HCT116 (cell line): ENCODE results near the gene PRELP. TPM values are rescaled to one million over a fixed set of nuclear protein-coding genes. Genes with fewer than 3 reads are reported as not detected.

ENCODE experiments used
- ATAC-seq: fragments of 200-7000 bp; cut with Tn5 transposase; 2 replicates; pipeline ENCODE4 v1.9.1; 2020; ENCODE audit warnings: mild to moderate bottlenecking, moderate library complexity
- BruUV-seq: library from RNA; stranded (reverse); fragments of 400-500 nt; replicated peaks from 2 replicates; lab custom pipeline; 2021; lab: Mats Ljungman, UMichigan
- CTCF ChIA-PET: fragments of 300-600 bp; sonication (Branson Sonifier 250); formaldehyde crosslinking; loops from one replicate; lab custom pipeline; 2021; ENCODE audit warnings: antibody characterized with exemption; lab: Charles Lee
- POLR2A ChIA-PET: fragments of 300-600, 350-600 bp; sonication (Branson Sonifier 250); formaldehyde crosslinking; loops from one replicate; lab custom pipeline; 2021; ENCODE audit warnings: antibody characterized with exemption; lab: Charles Lee
- RAD21 ChIA-PET, 2 experiments: fragments of 300-600 bp; sonication (Branson Sonifier 250); formaldehyde crosslinking; loops; one replicate each; lab custom pipeline; 2023; ENCODE audit warnings: low total read pairs in 2 of 2; ENCODE audit not compliant: uncharacterized antibody in 2 of 2, unreplicated experiment in 2 of 2, low non-redundant PET in 1 of 2; lab: Charles Lee
- DNase-seq: peaks from one replicate; pipeline ENCODE4 v3.0.0-alpha.2; 2010; ENCODE audit warnings: low read depth, low spot score
- H2AFZ ChIP-seq: fragments of 200-600 bp; shearing (Covaris generic), sonication (generic); 2 replicates; pipeline ENCODE4 v1.6.1; 2017; ENCODE audit warnings: low read depth, mixed run types, mixed read lengths, antibody characterized with exemption, low read length; ENCODE audit not compliant: poor library complexity, severe bottlenecking
- H3K27ac ChIP-seq: 2 replicates; pipeline ENCODE4 v1.5.1; 2012; ENCODE audit warnings: low read depth, low read length
- H3K27me3 ChIP-seq: fragments of 200-600 bp; sonication (generic); 2 replicates; pipeline ENCODE4 v1.6.1; 2016; ENCODE audit warnings: mixed run types, low read length, mixed read lengths; ENCODE audit not compliant: insufficient read depth
- H3K36me3 ChIP-seq, 2 experiments: fragments of 200-500 bp in 1 of 2; fragments of 200-600 bp in 1 of 2; sonication (Bioruptor generic) in 1 of 2; sonication (generic) in 1 of 2; 2 replicates each; pipeline versions ENCODE4 v1.5.1 to v1.6.1; 2014 to 2016; ENCODE audit warnings: low read length in 2 of 2, inconsistent platforms in 1 of 2, mixed read lengths in 1 of 2, mixed run types in 1 of 2; ENCODE audit not compliant: insufficient read depth in 2 of 2, control insufficient read depth in 1 of 2
- H3K4me1 ChIP-seq, 2 experiments: fragments of 200-600 bp in 1 of 2; sonication (generic) in 1 of 2; 2 replicates each; pipeline versions ENCODE4 v1.5.1 to v1.6.1; 2012 to 2017; ENCODE audit warnings: low read length in 2 of 2, inconsistent platforms in 1 of 2, mild to moderate bottlenecking in 1 of 2, mixed read lengths in 1 of 2, mixed run types in 1 of 2, moderate library complexity in 1 of 2; ENCODE audit not compliant: insufficient read depth in 2 of 2, control insufficient read depth in 1 of 2
- H3K4me2 ChIP-seq: fragments of 200-600 bp; sonication (generic); 2 replicates; pipeline ENCODE4 v1.6.1; 2017; ENCODE audit warnings: mixed run types, low read length, mixed read lengths
- H3K4me3 ChIP-seq, 2 experiments: fragments of 200-600 bp in 1 of 2; sonication (generic) in 1 of 2; replicated peaks in 1 of 2; 2 replicates each; pipeline ENCODE4 v1.5.1; 2011 to 2016; ENCODE audit warnings: low read length in 2 of 2, control low read depth in 1 of 2, low read depth in 1 of 2, mild to moderate bottlenecking in 1 of 2, mixed read lengths in 1 of 2, mixed run types in 1 of 2
- H3K79me2 ChIP-seq: fragments of 200-600 bp; sonication (generic); 2 replicates; pipeline ENCODE4 v1.6.1; 2017; ENCODE audit warnings: mild to moderate bottlenecking, mixed run types, low read length, moderate library complexity, mixed read lengths; ENCODE audit not compliant: insufficient read depth
- H3K9ac ChIP-seq: fragments of 200-600 bp; sonication (generic); 2 replicates; pipeline ENCODE4 v1.6.1; 2016; ENCODE audit warnings: low read length, mixed read lengths
- H3K9me2 ChIP-seq: fragments of 200-600 bp; sonication (generic), shearing (Covaris generic); 2 replicates; pipeline ENCODE4 v1.6.1; 2017; ENCODE audit warnings: mixed run types, mild to moderate bottlenecking, moderate library complexity; ENCODE audit not compliant: insufficient read depth
- H3K9me3 ChIP-seq, 2 experiments: fragments of 200-500 bp in 1 of 2; fragments of 200-600 bp in 1 of 2; sonication (Bioruptor generic) in 1 of 2; sonication (generic) in 1 of 2; 2 replicates each; pipeline ENCODE4 v1.6.1; 2014 to 2017; ENCODE audit warnings: low read length in 2 of 2, mixed read lengths in 2 of 2, inconsistent platforms in 1 of 2, low read depth in 1 of 2, mild to moderate bottlenecking in 1 of 2, mixed run types in 1 of 2, moderate library complexity in 1 of 2; ENCODE audit not compliant: control insufficient read depth in 1 of 2, insufficient read depth in 1 of 2
- H4K20me1 ChIP-seq: fragments of 200-600 bp; sonication (generic), shearing (Covaris generic); 2 replicates; pipeline ENCODE4 v1.6.1; 2017; ENCODE audit warnings: mixed run types, mild to moderate bottlenecking, moderate library complexity; ENCODE audit not compliant: insufficient read depth
- CBX3 ChIP-seq: IDR thresholded peaks from 2 replicates; pipeline ENCODE4 v1.6.1; 2012; ENCODE audit warnings: low read depth
- CEBPB ChIP-seq: IDR thresholded peaks from 2 replicates; pipeline ENCODE4 v1.6.1; 2012; ENCODE audit warnings: low read depth
- JUND ChIP-seq: IDR thresholded peaks from 2 replicates; pipeline ENCODE4 v1.6.1; 2012
- MAX ChIP-seq: IDR thresholded peaks from 2 replicates; pipeline ENCODE4 v1.6.1; 2012
- POLR2A ChIP-seq: IDR thresholded peaks from 2 replicates; pipeline ENCODE4 v1.7.0; 2011; ENCODE audit warnings: borderline replicate concordance; ENCODE audit not compliant: insufficient read depth, insufficient read length; ENCODE audit errors: extremely low read depth
- RAD21 ChIP-seq: IDR thresholded peaks from 2 replicates; pipeline ENCODE4 v1.6.1; 2012; ENCODE audit warnings: low read depth, mild to moderate bottlenecking
- SP1 ChIP-seq: IDR thresholded peaks from 2 replicates; pipeline ENCODE4 v1.6.1; 2012; ENCODE audit warnings: low read depth
- SRF ChIP-seq: IDR thresholded peaks from 2 replicates; pipeline ENCODE4 v1.6.1; 2012; ENCODE audit warnings: low read depth
- ZNF274 ChIP-seq: fragments of 200-500 bp; sonication (Bioruptor generic); IDR thresholded peaks from 2 replicates; pipeline ENCODE4 v1.6.1; 2014; ENCODE audit warnings: mild to moderate bottlenecking, low read depth, low read length, inconsistent platforms
- intact Hi-C: fragments of 100-400 bp; cut with micrococcal nuclease; formaldehyde crosslinking; loops from 2 replicates; pipeline ENCODE4 v1.10.0; 2022
- total RNA-seq: library from RNA; stranded (reverse); gene quantifications from one replicate; pipeline ENCODE4 v1.2.1, GENCODE V29; 2021; ENCODE audit not compliant: unreplicated experiment
- TF ChIP-seq, protein P1 (sequence below), 3 experiments: fragments of 200-600 bp in 1 of 3; sonication (generic) in 1 of 3; IDR thresholded peaks in 2 of 3; conservative IDR thresholded peaks in 1 of 3; 2 replicates each; pipeline ENCODE4 v1.5.1; 2012 to 2017; ENCODE audit warnings: low read depth in 2 of 3, low read length in 2 of 3, antibody characterized with exemption in 1 of 3, borderline replicate concordance in 1 of 3, control low read depth in 1 of 3, mild to moderate bottlenecking in 1 of 3, mixed read lengths in 1 of 3, mixed run types in 1 of 3, moderate library complexity in 1 of 3; ENCODE audit not compliant: insufficient read depth in 1 of 3

PRELP gene
- total RNA-seq, 1 experiment from 2014 or later: 0.10 TPM

DNA sequence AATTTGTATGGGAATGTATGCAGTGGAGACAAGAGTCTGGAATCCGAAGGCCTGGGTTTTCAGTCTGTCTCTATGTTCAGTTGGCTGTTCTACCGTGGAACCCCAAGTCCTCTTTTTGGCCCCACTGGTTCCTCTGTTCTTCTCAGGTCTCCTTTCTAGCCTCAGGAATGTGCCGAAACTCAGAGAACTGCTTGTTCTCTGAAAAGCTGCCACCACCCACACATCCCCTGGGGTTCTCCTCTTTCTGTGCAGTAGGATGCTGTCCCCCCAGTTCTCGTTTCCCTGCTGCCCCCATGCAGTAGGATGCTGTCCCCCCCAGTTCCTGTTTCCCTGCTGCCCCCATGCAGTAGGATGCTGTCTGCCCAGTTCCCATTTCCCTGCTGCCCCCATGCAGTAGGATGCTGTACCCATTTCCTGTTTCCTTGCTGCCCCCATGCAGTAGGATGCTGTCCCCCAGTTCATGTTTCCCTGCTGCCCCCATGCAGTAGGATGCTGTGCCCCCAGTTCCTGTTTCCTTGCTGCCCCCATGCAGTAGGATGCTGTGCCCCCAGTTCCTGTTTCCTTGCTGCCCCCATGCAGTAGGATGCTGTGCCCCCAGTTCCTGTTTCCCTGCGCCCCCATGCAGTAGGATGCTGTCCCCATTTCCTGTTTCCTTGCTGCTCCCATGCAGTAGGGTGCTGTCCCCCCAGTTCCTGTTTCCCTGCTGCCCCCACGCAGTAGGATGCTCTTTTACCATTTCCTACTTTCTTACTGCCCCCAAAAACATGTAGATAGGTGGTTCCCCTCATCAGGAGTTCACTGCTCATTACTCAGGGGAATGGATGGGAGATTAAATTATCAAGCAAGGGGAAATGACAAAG, 53.6 kb downstream of the PRELP start:
- intact Hi-C loops: no loop called here
- no TSS peak for BruUV-seq
- Histone ChIP-seq H3K9me2 (no peaks in the 10 kb centered on the region), H3K79me2 (no peaks in the 10 kb centered on the region), H3K9me3 (no peaks in the 10 kb centered on the region)
- POLR2A ChIA-PET: no interaction called here
- TF ChIP-seq ZNF274 (no peak), CBX3 (no peak), CEBPB (no peak), MAX (no peak)
- TF ChIP-seq, all 23 proteins: peak for 0
- ChIA-PET RAD21 (no interaction called here), CTCF (no interaction called here)
- H3K27me3 ChIP-seq: no peaks in the 10 kb centered on the region
- no peak for ATAC-seq
- H4K20me1 ChIP-seq: no peaks in the 10 kb centered on the region
- DNase-seq: no peak
- H3K9ac ChIP-seq: no peak overlapping the region
- H3K4me1 ChIP-seq: peaks cover 0 to 2% of the 10 kb centered on the region in 2 experiments; a peak in 1 of 4 replicates
- no peak overlapping the region for H3K27ac ChIP-seq
- no peak overlapping the region for H3K4me3 ChIP-seq
- no peaks in the 10 kb centered on the region for H3K36me3 ChIP-seq
- no peak overlapping the region for H3K4me2 ChIP-seq
- no peak overlapping the region for H2AFZ ChIP-seq

GRCh38 chr1:203531063-203531462, 55.5 kb downstream of the PRELP start:
- Histone ChIP-seq H3K27me3 (no peaks in the 10 kb centered on the region), H3K27ac (no peak overlapping the region), H2AFZ (no peak overlapping the region), H3K36me3 (no peaks in the 10 kb centered on the region), H3K9me2 (no peaks in the 10 kb centered on the region), H3K9ac (no peak overlapping the region), H3K4me3 (no peak overlapping the region), H4K20me1 (no peaks in the 10 kb centered on the region), H3K9me3 (no peaks in the 10 kb centered on the region), H3K79me2 (no peaks in the 10 kb centered on the region), H3K4me2 (no peak overlapping the region), H3K4me1 (peaks cover 0 to 7% of the 10 kb centered on the region in 2 experiments; a peak in 1 of 4 replicates)
- no peak for DNase-seq
- ChIA-PET RAD21 (no interaction called here), POLR2A (no interaction called here), CTCF (no interaction called here)
- no peak for ATAC-seq
- no TSS peak for BruUV-seq
- intact Hi-C loops: no loop called here
- TF ChIP-seq ZNF274 (no peak), POLR2A (no peak), RAD21 (no peak), SRF (no peak), JUND (no peak), CEBPB (no peak), SP1 (no peak)
- TF ChIP-seq, protein P1, sequence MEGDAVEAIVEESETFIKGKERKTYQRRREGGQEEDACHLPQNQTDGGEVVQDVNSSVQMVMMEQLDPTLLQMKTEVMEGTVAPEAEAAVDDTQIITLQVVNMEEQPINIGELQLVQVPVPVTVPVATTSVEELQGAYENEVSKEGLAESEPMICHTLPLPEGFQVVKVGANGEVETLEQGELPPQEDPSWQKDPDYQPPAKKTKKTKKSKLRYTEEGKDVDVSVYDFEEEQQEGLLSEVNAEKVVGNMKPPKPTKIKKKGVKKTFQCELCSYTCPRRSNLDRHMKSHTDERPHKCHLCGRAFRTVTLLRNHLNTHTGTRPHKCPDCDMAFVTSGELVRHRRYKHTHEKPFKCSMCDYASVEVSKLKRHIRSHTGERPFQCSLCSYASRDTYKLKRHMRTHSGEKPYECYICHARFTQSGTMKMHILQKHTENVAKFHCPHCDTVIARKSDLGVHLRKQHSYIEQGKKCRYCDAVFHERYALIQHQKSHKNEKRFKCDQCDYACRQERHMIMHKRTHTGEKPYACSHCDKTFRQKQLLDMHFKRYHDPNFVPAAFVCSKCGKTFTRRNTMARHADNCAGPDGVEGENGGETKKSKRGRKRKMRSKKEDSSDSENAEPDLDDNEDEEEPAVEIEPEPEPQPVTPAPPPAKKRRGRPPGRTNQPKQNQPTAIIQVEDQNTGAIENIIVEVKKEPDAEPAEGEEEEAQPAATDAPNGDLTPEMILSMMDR (IDR thresholded peaks at IDR 0.05 in 2 of 3, conservative IDR thresholded peaks at IDR 0.05 in 1 of 3; ENCODE audit: borderline replicate concordance in 1 of 3, insufficient read depth in 1 of 3, low read depth in 2 of 3, low read length in 2 of 3): no peak
